MM.1S (cell line): ENCODE measurements around the gene SLIT3.
"Not testable (repeated sequence)": the region's sequence is repeated elsewhere in the genome, so short reads cannot be mapped to it uniquely, and the experiment has no call there.

Experiments
- CTCF ChIP-seq: fragments of 300-600 bp; sonication (generic); IDR thresholded peaks from 2 replicates; pipeline ENCODE4 v1.5.1; 2016; ENCODE audit warnings: antibody characterized with exemption, low read length, mixed read lengths
- EZH2 ChIP-seq: fragments of 300-600 bp; sonication (generic); optimal IDR thresholded peaks from 2 replicates; pipeline ENCODE3; 2017; ENCODE audit warnings: low read depth, mild to moderate bottlenecking, antibody characterized with exemption, low read length, mixed read lengths
- EZH2phosphoT487 ChIP-seq: fragments of 300-600 bp; sonication (generic); IDR thresholded peaks from 2 replicates; pipeline ENCODE4 v1.6.1; 2018; ENCODE audit warnings: antibody characterized with exemption, low read length

GRCh38 chr5:168638846-168639245 lies 662.1 kb downstream of the SLIT3 start:
- TF ChIP-seq CTCF, EZH2, EZH2phosphoT487: not testable (repeated sequence)
